ENCODE results near the gene ZIC3.

The ZIC3 gene

DNA sequence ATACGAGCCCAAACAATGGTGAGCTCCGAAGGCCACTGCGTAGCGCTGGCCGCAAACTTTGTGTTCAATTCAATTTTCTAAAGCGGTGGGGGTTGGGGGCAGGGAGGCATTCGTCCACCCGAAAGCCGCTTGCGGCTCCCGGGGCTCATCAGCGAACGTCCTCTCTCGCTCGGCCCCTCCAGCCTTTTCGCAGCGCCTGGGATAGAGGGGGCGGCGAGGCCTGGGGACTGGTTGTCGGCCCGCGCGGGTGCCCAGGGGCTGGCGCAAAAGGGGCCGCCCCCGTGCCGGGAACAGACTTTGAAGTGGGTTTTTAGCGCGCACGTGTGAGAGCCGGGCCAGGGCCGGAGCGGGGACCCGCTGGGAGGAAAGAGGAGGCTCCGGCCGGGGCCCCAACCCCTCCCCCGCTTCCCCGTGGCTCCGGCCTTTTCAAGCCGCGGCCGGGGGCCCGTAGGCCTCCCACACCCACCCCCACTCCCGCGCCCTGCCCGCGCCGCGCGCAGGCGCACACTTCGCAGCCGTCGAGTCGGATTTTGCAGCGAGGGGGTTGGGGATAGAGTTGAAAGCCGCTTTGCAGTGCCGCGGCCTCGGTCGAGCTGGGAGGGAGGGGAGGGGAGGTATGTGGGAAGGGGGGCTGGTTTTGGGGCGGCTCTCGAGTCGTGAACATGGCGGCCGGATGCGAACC is 8.3 kb downstream of the ZIC3 start:
- DNase-seq (ENCODE audit: low spot score), result no peak

DNA sequence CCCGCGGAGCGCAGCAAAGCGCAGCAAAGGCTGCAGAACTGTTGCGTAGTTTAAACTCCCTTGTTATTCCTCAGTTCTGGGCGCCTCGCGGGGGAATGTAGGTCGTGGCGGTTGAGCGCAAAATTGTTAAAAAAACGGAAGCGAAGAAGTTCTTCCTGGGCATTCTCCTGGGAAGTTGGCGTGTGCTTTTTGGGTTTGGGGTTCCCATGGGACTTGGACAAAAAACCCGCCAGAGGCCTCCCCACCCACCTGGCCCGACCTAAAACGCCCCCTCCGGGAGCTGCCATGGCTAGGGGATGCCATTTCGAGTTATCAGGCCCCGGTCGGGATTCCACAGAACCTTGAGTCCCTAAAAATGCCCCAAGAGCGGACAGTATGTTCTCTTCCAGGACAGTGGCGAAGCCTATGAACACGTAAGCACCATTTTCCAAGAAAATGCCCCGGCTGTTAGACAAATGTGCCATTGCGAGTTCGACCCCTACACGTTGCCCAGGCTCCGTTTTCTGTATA is 8.9 kb downstream of the ZIC3 start:
- DNase-seq (ENCODE audit: low spot score), result no peak

DNA sequence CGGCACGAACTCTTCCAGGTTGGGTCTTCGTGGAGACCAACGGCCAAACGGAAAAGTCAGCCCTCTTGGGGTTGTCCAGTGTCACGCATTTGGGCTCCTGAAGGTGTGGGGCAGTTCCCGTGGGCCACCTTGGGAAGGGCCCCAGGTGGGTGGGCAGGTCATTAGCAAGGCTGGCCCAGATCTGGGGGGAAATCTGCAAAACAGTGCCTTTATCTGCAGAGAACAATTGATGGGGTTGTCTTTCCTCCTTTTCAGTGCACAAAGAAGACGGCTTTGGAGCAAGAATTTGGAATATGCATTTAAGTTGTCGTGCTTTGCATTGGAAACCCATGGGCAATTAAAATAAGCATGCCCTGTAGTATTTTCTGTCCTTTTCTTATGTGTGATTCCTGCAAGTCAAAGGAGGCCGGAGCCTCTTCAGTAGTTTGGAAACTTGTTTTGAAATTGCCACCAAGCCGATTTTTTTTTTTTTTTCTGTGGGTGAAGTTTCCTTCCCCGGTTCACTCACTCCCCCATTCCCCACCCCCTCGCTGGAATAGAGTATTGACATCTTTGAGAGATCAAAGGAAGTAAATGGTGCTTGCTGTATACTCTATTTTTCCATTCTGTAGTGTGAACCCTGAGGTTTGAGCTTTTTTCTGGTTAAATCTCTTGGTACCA is 9.8 kb downstream of the ZIC3 start:
- DNase-seq (ENCODE audit: low spot score), result no peak

DNA sequence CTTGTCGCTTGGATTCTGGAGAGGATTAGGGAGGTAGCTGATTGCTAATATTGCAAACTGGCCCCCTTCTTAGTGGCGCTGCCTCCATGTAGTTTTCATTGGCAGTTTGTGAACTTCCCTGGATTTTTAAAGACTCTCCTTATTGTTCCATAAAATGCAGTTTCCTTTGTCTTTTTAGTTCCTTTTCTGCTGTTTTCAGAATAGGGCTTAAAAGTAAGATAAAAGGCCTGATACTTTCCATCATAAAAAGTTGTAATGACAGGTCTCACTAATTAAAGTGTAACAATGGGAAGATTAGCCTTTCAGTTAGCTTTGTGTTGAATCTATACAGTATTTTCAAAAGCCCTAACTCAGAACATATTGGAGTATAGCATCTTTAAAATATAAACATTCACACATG is 21.2 kb downstream of the ZIC3 start:
- DNase-seq (ENCODE audit: low spot score), result no peak

DNA sequence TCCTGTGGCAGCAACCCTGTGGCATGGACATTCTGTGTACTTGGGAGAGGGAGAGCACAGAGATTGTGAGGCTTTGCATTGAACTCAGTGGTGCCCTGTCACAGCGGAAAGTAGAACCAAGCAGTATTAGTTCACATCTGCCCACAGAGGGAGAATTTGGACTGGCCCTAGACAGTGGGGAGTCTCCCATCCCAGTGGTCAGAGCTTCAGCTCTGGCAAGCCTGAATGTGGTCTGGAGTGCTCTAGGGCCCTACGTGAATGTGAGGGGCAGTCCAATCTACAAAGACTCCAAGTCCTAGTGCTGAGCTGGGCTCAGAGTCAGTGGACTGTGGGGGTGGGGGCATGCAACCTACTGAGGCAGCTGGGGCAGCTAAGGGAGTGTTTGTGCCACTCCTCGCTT is 34.8 kb downstream of the ZIC3 start:
- no peak for DNase-seq (ENCODE audit: low spot score)
